HepG2 (cell line): ENCODE results near the gene TBL2. TPM values are rescaled to one million over a fixed set of nuclear protein-coding genes. Genes with fewer than 3 reads are reported as not detected.
"Not testable (repeated sequence)": the region's sequence is repeated elsewhere in the genome, so short reads cannot be mapped to it uniquely, and the experiment has no call there.

Experiments used
- ATAC-seq: fragments of 200-7000 bp; cut with Tn5 transposase; 3 replicates; pipeline ENCODE4 v1.9.1; 2020; ENCODE audit warnings: mild to moderate bottlenecking, moderate library complexity
- BruUV-seq: library from RNA; stranded (reverse); fragments of 400-500 nt; replicated peaks from 2 replicates; lab custom pipeline; 2021; lab: Mats Ljungman, UMichigan
- CTCF ChIA-PET: fragments of 300-600 bp; formaldehyde crosslinking; extraction: SDS; loops from one replicate; lab custom pipeline; 2021; ENCODE audit warnings: low total read pairs, inconsistent platforms, low intra/inter-chr PET ratio; lab: Yijun Ruan, JAX
- POLR2A ChIA-PET: fragments of 350-600 bp; sonication (Branson Sonifier 250); formaldehyde crosslinking; loops from one replicate; lab custom pipeline; 2020; ENCODE audit warnings: antibody characterized with exemption, inconsistent platforms; lab: Yijun Ruan, JAX
- DNase-seq: peaks from one replicate; pipeline ENCODE4 v3.0.0-alpha.2; 2015; ENCODE audit warnings: low spot score
- FAIRE-seq: peaks from 3 replicates; lab custom pipeline; 2011; peaks lifted over from hg19 to GRCh38; lab: Jason Lieb, UNC
- H2AFZ ChIP-seq: one replicate; pipeline ENCODE4 v1.6.1; 2011; ENCODE audit warnings: low read length, inconsistent platforms
- H3K27ac ChIP-seq: fragments of 300-600 bp; 3 replicates; pipeline ENCODE4 v1.8.0; 2011; ENCODE audit warnings: mixed run types, mild to moderate bottlenecking, mixed read lengths, low read length, inconsistent platforms; ENCODE audit not compliant: insufficient read depth; ENCODE audit errors: extremely low read length
- H3K27me3 ChIP-seq, 2 experiments: fragments of 200-600 bp in 1 of 2; 2 replicates in 1 of 2; 3 replicates in 1 of 2; pipeline versions ENCODE4 v1.6.0 to v1.8.0; 2011; ENCODE audit warnings: low read length in 2 of 2, mild to moderate bottlenecking in 2 of 2, moderate library complexity in 2 of 2, inconsistent platforms in 1 of 2; ENCODE audit not compliant: insufficient read depth in 2 of 2, control insufficient read depth in 1 of 2
- H3K36me3 ChIP-seq, 2 experiments: fragments of 200-600 bp in 1 of 2; replicated peaks in 1 of 2; 2 replicates in 1 of 2; 3 replicates in 1 of 2; pipeline versions ENCODE4 v1.5.1 to v1.8.0; 2011; ENCODE audit warnings: low read length in 2 of 2, inconsistent platforms in 1 of 2; ENCODE audit not compliant: insufficient read depth in 2 of 2, control insufficient read depth in 1 of 2
- H3K4me1 ChIP-seq: 2 replicates; pipeline ENCODE4 v1.5.1; 2012; ENCODE audit warnings: low read length, inconsistent platforms; ENCODE audit not compliant: insufficient read depth
- H3K4me2 ChIP-seq: 2 replicates; pipeline ENCODE4 v1.6.0; 2011; ENCODE audit warnings: low read depth, low read length, inconsistent platforms
- H3K4me3 ChIP-seq, 3 experiments: fragments of 200-600 bp in 1 of 3; sonication (generic), shearing (Covaris generic) in 1 of 3; replicated peaks in 1 of 3; 2 replicates each; pipeline ENCODE4 v1.5.1; 2011 to 2016; ENCODE audit warnings: low read length in 3 of 3, inconsistent platforms in 2 of 3, low read depth in 2 of 3, mild to moderate bottlenecking in 2 of 3, control low read depth in 1 of 3, mixed read lengths in 1 of 3; ENCODE audit not compliant: insufficient read depth in 1 of 3
- H3K79me2 ChIP-seq: one replicate; pipeline ENCODE4 v1.6.1; 2011; ENCODE audit warnings: low read length, inconsistent platforms; ENCODE audit not compliant: insufficient read depth
- H3K9ac ChIP-seq: 2 replicates; pipeline ENCODE4 v1.6.0; 2011; ENCODE audit warnings: mild to moderate bottlenecking, low read depth, low read length, inconsistent platforms; ENCODE audit not compliant: insufficient read depth
- H3K9me3 ChIP-seq: 2 replicates; pipeline ENCODE4 v1.5.1; 2012; ENCODE audit warnings: mild to moderate bottlenecking, low read length
- H4K20me1 ChIP-seq: 2 replicates; pipeline ENCODE4 v1.6.0; 2011; ENCODE audit warnings: inconsistent platforms, mild to moderate bottlenecking, low read length, moderate library complexity; ENCODE audit not compliant: insufficient read depth
- FOXO4 ChIP-seq: sonication (generic); formaldehyde crosslinking; conservative IDR thresholded peaks from 2 replicates; pipeline ENCODE4 v1.8.1; 2023; ENCODE audit warnings: missing genetic modification reagents
- JARID2 ChIP-seq: sonication (generic); formaldehyde crosslinking; IDR thresholded peaks from 2 replicates; pipeline ENCODE4 v1.8.1; 2023; ENCODE audit warnings: missing genetic modification reagents, inconsistent platforms; ENCODE audit not compliant: insufficient replicate concordance
- POLR2G ChIP-seq: fragments of 200-400 bp; formaldehyde crosslinking; IDR thresholded peaks from 2 replicates; pipeline ENCODE4 v1.6.1; 2018; ENCODE audit warnings: mild to moderate bottlenecking, low read depth, low read length, moderate library complexity
- RBM22 ChIP-seq: fragments of 200-400 bp; formaldehyde crosslinking; optimal IDR thresholded peaks from 2 replicates; pipeline ENCODE3; 2017; ENCODE audit warnings: mild to moderate bottlenecking, low read length, moderate library complexity
- ZFP36 ChIP-seq: fragments of 150-350 bp; IDR thresholded peaks from 2 replicates; pipeline ENCODE4 v1.6.1; 2018; ENCODE audit warnings: borderline replicate concordance, low read length, low read depth; ENCODE audit not compliant: partially characterized antibody
- ZFY ChIP-seq: sonication (generic); formaldehyde crosslinking; IDR thresholded peaks from 2 replicates; pipeline ENCODE4 v1.4.0; 2020; ENCODE audit warnings: missing genetic modification reagents
- ZMYM3 ChIP-seq: sonication (generic); formaldehyde crosslinking; IDR thresholded peaks from 2 replicates; pipeline ENCODE4 v1.5.1; 2020; ENCODE audit warnings: mild to moderate bottlenecking, missing genetic modification reagents
- WGBS: methylation state at CpG from one replicate; pipeline ENCODE4 v1.1.6; 2017; ENCODE audit warnings: low lambda C conversion rate; 5-methylcytosine and 5-hydroxymethylcytosine counted together
- in situ Hi-C: cut with HindIII; loops from 2 replicates; pipeline ENCODE4 v1.10.0; 2017; ENCODE audit warnings: low pct_unique_long_range_greater_than_20kb; ENCODE audit not compliant: extremely low pct_ligation_motif_present
- intact Hi-C: fragments of 100-400 bp; cut with micrococcal nuclease; formaldehyde crosslinking; loops from one replicate; pipeline ENCODE4 v1.10.0; 2022; ENCODE audit not compliant: unreplicated experiment
- polyA plus RNA-seq, 8 experiments: library from polyadenylated mRNA; depleted of rRNA in 3 of 8; stranded (reverse) in 7 of 8; unstranded in 1 of 8; fragments of >200 nt; fragmentation: Illumina TruSeq in 4 of 8; extraction: Trizol in 4 of 8; gene quantifications; 2 replicates each; pipeline versions ENCODE4 v1.2.1 to v1.2.3, GENCODE V29; 2011 to 2016; ENCODE audit warnings: low read depth in 4 of 8, missing spikeins in 1 of 8, mixed read lengths in 1 of 8; ENCODE audit not compliant: insufficient read depth in 1 of 8
- total RNA-seq, 5 experiments: library from RNA; depleted of rRNA; stranded (reverse); fragments of >200 nt; fragmentation: Illumina TruSeq; extraction: Trizol; gene quantifications; 2 replicates each; pipeline ENCODE4 v1.2.3, GENCODE V29; 2016; ENCODE audit warnings: low read depth in 1 of 5

The TBL2 gene
- total and polyA plus RNA-seq, 2 of the 13 experiments (the other 11 are each of a cell fraction or from before 2014, with no cell fraction given) = 43.4 to 47.2 TPM

- H2AFZ ChIP-seq = no peak overlapping the region
- WGBS = 96% methylated on average over 4 of the region's 4 CpGs
- no TSS peak for BruUV-seq
- peaks cover 72% of the 10 kb centered on the region for H3K4me1 ChIP-seq
- H3K9me3 ChIP-seq = no peaks in the 10 kb centered on the region
- no peak overlapping the region for H3K9ac ChIP-seq
- TF ChIP-seq JARID2 (CRISPR knock-in tag) = no peak
- TF ChIP-seq ZMYM3 (CRISPR knock-in tag) = peak; percentile 62; the same call in 1 of the 2 replicates
- peak; percentile 87 for TF ChIP-seq RBM22
- TF ChIP-seq ZFY = no peak
- TF ChIP-seq POLR2G = peak; percentile 57; the same call in 1 of the 2 replicates
- peaks cover 13 to 49% of the 10 kb centered on the region in 2 experiments for H3K36me3 ChIP-seq
- H3K27me3 ChIP-seq = no peaks in the 10 kb centered on the region
- DNase-seq (no peak), FAIRE-seq (no peak), ATAC-seq (no peak)
- in situ Hi-C loops = loop anchor here (5.0 kb wide), 1 partner anchor 57 kb away; the partner anchor contains the start of gene VPS37D
- ChIA-PET POLR2A (interaction anchor here (1.2 to 19.7 kb wide), 2 partner anchors 9 to 101 kb away, joined by 3 to 416 read pairs; partner anchors contain the start of gene MLXIPL), CTCF (no interaction called here)
- peaks cover 41% of the 10 kb centered on the region for H4K20me1 ChIP-seq
- intact Hi-C loops = loop anchor here (5.0 kb wide), 1 partner anchor 117 kb away; no protein-coding TSS in a partner anchor
- peaks cover 16% of the 10 kb centered on the region for H3K79me2 ChIP-seq
- H3K27ac ChIP-seq = peak overlapping the region; percentile 51
- no peak overlapping the region for H3K4me3 ChIP-seq
- H3K4me2 ChIP-seq = no peak overlapping the region
These were observed 31.7 kb upstream of the TBL2 start for GRCh38 chr7:73610105-73610504.

GRCh38 chr7:73607692-73607983 is 29.3 kb upstream of the TBL2 start:
- 93% methylated on average over 5 of the region's 5 CpGs for WGBS
- ATAC-seq, H2AFZ ChIP-seq, H3K9me3 ChIP-seq, H3K9ac ChIP-seq, intact Hi-C loops, BruUV-seq, FAIRE-seq, H3K4me3 ChIP-seq, H3K27ac ChIP-seq, H3K27me3 ChIP-seq: not testable (repeated sequence)
- peaks cover 23% of the 10 kb centered on the region for H4K20me1 ChIP-seq
- in situ Hi-C loops = loop anchor here (5.0 kb wide), 1 partner anchor 110 kb away; the partner anchor contains the start of gene STX1A
- H3K4me1 ChIP-seq = peaks cover 48% of the 10 kb centered on the region
- peaks cover 12 to 34% of the 10 kb centered on the region in 2 experiments for H3K36me3 ChIP-seq
- ChIA-PET CTCF (interaction anchor here (1.7 to 2.8 kb wide), 3 partner anchors 60 to 127 kb away, joined by 4 to 14 read pairs (median 12); partner anchors contain the start of gene VPS37D), POLR2A (interaction anchor here (0.8 to 19.7 kb wide), 5 partner anchors 11 to 118 kb away, joined by 3 to 416 read pairs (median 7); partner anchors contain the start of genes MLXIPL and VPS37D)
- H3K79me2 ChIP-seq = peaks cover 13% of the 10 kb centered on the region
- TF ChIP-seq FOXO4 (CRISPR knock-in tag) (0 out of 2 replicates have a peak, but pooled peaks have one; percentile 10), ZFP36 (peak; percentile 67)
- TF ChIP-seq, all 625 proteins: peak for 2; not testable (repeated sequence) for 623
- DNase-seq, H3K4me2 ChIP-seq: not testable (repeated sequence)
